HG02678 (cell line): ENCODE measurements around the gene KCNJ11.

Experiments
- ATAC-seq: cut with Tn5 transposase; IDR thresholded peaks from one replicate; pipeline ENCODE4 v1.9.1; 2021; ENCODE audit warnings: mild to moderate bottlenecking, moderate library complexity; ENCODE audit not compliant: unreplicated experiment

Gene KCNJ11

DNA sequence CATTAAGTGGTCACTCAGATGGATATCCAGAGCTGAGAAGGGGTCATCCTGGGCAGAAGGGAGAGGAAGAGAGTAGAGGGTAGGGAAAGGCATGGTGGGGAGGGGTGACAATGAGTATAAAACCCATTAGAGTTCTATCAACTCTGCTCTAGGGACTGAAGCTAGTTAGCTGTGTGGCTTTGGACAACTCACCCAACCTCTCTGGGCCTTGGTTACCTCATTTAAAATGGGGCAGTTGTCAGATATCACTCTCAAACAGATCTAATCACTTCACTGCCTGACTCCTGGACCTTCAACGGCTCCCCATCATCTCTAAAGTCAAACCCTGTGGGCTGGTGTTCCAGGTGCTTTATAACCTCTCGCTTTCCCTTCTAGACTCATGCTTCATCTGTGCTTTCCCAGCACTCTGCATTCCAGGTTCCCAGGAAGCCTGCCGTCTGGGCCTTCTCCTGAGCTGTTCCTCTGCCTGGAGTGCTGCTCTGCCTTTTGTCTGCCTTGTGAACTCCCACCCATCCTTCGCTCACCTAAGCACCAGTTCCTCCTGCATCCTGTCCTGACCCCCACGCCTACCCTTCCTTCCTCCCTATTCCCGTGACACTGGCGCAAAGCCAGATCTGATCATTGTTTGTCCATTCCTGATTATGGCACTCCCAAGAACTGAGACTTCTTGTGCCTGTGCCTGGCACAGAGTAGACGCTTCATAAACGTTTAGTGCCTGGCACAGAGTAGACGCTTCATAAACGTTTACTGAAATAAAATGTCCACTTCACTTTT lies 22.3 kb upstream of the KCNJ11 start:
- no peak for ATAC-seq

- ATAC-seq: no peak
Measured at GRCh38 chr11:17408641-17409040, 20.2 kb upstream of the KCNJ11 start.

GRCh38 chr11:17408026-17408425 lies 19.6 kb upstream of the KCNJ11 start:
- ATAC-seq: no peak

DNA sequence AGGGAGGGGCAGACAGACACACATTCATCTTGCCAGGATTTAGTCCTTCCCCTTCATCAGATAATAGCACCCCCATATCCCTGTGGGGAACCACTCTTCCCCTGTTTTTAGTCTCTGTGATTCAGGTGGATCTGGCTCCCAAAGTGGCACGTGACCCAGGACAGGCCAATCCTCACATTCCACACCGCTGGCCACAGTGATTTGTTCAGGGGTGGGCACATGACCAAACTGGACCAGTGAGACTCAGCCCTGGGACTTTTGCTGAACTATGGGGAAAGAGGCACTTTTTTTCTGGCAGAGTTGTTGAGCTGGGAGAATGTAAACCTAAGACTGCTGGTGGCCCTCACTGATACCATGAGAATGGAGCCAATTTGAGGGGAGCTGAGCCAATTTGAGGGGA lies 19.1 kb upstream of the KCNJ11 start:
- no peak for ATAC-seq

DNA sequence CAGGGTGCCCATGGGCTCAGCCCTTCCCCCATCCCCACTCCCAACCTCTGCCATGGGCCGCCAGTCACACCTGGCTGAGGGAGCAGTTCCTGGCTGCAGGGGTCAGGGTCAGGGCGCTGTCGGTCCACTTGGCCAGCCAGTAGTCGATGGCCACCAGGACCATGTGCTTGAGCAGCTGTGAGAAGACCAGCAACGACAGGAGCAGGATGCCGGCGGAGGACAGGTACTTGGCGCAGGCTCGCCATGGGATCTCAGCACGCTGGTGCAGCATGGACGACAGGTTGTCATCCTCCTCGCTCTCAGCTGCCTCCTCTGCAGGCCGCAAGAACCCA lies 18.3 kb upstream of the KCNJ11 start:
- no peak for ATAC-seq

GRCh38 chr11:17406082-17406817 lies 17.8 kb upstream of the KCNJ11 start:
- no peak for ATAC-seq

DNA sequence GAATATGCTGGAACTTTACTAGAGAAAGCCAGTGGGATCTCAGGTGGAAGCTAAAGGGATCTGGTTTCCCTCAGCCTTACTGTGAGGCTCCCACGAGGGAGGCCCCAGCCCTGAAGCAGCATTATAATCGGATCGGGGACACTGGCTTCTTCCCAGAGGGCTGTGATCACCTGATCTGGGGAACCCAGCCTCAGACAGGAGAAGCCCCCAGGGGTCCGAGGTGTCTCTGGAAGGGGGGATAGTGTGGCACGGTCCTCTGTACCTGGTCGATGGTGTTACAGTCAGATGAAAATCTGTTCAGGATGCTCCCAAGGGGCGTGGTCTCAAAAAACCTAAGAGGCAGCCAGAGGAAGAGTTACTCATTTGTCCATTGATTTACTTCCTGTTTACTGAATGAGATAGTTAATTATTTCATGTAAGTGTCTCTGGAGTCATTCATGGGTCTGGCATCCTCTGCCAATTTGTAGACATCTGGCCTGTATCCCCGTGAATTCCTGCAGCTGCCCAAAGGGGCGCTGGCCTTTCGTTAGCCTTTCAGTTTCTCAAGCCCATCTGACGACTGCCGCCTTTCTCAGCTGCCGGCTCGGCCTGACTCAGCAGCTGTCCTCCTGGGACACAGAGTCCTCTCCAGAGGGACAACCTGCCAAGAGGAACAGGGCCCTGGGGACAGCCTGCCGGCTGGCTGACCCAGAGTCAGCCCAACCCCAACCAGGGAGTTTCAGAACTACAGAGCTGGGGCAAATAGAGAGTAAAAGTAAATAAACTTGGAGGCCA lies 17.0 kb upstream of the KCNJ11 start:
- ATAC-seq: no peak

GRCh38 chr11:17403980-17404759 lies 15.7 kb upstream of the KCNJ11 start:
- no peak for ATAC-seq

DNA sequence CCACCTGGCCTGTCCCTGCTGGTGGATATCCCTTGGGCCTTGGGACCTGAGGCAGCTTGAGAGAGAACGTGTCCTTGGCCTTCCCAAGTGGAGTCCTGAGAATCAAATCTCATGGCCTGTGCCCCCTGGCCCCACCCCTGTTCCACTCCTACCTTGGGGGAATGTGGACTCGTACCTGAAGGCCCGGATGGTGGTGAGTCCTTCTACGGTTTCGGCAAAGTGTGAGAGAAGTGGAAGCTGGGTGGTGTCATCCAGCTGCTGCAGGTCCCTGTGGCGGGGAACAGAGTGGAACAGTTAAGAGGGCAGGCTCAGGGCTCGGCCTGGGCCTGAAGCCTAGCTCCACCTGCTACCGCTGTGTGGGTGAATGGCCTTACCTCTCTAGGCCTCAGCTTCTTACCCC lies 14.0 kb upstream of the KCNJ11 start:
- ATAC-seq: no peak

DNA sequence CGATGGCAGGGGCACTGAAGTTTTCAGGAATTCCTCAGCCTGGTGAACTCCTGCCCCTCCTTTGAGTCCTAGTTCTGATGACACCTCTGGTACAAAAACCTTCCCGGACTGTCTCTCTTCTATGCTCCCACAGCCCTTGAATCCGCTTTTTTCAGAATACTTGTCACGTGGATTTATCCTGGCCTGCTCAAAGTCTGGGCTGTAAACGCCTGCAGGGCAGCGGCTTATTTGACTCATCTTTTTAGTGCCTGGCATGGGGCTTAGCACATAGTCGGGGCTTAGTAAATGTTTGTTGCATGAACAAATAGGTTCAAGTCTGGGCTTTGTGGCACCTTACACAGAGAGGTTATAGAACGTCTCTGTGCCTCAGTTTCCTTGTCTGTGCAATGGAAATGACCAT lies 13.4 kb upstream of the KCNJ11 start:
- no peak for ATAC-seq

DNA sequence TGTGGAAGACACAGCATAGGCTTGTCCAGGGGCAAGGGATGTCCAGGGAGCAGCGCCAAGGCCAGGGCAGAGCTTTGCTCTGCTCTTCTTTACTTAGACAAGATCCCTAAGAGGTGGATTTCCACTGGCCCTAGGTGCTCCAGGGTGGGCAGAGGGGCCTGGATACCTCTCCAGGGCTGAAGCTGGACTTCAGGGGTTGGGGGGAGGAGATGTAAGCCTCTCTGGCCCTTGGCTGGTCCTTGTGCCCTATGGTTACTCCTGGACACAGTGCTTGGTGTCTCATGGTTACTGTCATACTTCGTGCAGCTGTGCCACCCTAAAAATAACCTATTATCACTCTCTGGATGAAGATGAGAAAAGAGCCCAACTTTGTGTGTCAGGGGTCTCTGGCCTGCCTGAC lies 12.9 kb upstream of the KCNJ11 start:
- no peak for ATAC-seq

DNA sequence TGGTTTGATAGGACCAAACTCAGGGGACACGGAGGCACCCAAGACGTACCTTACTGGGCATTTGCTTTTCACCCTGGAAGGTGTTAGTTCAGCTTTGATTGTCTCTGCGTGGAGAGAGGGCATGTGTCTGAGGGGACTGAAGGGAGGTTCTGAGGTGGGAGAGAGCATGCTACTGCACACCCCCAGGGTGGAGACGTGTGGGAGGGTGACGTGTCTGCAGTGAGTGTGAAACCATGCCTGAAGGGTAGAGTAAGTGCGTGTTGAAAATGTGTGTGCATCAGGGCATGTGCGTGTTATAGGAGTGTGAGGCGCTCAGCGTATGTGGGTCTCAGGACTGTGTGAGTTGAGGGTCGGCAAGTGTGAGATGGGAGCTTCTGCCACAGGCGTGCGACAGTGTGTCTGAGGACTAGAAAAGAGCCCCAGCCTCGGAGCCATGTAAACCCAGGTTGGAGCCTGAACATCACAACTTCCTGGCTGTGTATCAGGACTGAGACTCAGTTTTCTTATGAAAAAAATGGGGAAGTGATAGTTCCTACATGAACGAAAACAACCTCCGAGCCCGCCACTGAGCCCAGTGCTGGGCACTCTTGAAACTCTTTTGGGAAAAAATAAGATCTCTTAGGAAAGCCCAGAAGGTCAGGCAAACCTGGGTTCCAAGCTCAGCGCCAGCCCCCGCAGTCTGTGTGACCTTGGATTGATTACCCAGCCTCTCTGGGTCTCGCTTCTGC lies 11.8 kb upstream of the KCNJ11 start:
- no peak for ATAC-seq

DNA sequence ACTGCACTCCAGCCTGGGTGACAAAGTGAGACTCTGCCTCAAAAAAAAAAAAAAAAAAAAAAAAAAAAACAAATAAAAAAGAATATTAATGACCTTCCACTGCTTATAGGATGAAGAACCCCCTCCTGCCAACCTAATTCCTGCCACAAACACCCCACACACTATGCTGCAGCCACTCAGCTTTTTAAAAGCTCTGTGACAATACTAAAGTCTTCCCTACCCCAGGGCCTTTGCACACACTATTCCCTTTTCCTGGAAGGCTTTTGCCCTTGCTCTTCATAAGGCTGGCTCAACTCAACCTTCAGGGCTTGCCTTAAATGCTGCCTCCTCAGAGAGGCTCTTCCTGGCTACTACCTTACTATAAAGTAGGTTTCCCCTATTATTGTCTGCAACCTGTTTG lies 10.8 kb upstream of the KCNJ11 start:
- ATAC-seq: no peak

DNA sequence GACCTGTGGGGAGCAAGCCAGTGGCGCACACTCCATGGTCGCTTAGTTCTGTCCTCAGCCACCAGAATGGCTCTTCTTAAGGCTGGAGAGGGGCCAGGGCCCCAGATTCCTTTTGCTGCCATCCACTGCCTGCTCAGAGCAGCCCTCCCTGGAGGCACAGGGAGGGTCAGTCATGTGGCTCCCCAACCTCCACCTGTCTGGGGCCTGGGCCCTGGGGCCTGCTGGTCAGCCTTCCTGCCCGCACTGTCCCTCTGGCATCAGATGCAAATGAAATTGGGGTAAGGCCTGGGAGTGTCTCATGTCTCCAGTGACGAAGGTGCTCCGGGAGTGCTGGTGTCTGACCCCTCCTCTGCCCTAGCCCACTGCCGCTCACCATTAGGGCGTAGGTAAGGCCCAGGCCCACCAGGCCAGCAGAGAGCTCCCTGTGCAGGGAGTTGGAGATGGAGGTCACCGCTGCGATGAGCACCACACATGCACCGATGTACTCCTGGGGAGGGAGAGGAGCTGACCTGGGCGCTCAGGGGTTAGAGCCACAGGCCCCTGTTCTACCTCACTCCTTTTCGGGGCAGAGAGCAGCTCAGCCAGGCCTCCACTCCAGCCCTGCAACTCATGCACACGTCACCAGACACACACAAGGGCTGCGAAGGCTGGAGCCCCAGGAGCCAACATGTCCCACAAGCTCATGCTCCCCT lies 9.0 kb upstream of the KCNJ11 start:
- no peak for ATAC-seq

DNA sequence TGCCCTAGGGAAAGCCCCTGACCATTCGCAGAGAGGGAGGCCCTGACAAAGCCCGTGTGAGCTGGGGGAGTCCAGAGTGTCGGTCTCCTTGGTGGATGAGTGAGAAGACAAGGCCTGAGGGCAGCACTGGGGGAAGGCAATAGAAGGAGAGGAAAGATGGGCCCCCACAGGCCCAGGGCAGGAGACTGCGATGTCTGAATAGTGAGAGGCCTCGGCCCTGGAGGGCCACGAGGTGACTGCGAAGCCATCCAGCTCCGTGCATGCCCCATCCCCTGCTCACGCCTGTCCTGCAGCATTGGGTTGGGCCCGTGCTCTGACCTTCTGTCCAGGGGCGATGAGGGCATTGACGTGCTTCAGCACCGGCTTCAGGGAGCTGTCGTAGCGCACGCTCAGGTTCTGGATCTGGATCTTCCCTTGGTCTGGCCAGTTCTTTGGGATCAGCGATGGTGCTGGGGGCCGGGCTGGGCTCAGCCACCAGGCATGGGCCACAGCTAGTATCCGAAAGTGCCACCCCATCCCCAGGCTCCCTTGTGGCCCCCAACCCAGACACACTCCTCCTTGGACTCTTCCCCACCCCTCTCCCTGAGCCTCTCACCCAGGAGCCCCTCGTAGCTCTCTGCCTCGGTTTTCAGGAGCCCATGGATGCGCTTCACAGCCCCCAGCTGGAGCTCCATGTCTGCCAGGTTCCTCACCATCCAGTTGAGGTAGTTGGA lies 8.3 kb upstream of the KCNJ11 start:
- ATAC-seq: no peak

DNA sequence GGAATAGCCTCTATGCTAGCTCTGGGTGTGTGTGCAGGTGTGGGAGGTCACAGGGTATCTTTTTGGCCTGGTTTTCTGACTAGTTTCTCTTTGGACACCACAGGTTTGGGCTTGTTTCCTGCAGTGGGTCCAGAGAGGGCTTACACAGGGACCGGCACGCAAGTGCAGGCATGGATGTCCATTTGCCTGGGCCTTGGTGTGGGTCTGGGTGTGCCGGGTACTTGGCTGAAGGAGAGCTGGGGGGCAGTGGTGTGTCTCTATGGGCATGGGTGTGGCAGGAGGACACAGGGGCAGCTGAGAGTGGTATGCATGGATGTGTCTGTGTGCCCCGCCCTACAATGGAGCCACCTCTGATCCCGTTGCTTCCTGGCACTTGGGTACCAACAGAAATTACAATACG lies 7.5 kb upstream of the KCNJ11 start:
- no peak for ATAC-seq

DNA sequence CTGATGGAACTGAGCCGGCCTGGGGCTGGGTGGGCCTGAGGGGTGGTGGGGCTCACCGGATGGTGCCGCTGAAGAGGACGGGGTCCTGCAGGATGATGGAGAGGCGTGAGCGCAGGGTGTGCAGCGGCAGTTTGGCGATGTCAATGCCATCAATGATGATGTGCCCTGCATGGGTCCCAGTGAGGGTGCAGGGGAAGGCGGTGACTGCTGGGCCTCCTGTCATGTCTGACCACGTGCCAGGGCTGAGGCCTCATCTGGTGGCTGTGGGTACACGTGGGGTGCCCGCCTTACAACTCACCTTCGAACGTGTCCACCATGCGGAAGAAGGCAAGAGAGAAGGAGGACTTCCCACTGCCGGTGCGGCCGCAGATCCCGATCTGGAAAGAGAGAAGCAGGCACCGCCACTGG lies 7.1 kb upstream of the KCNJ11 start:
- no peak for ATAC-seq

GRCh38 chr11:17394743-17395390 lies 6.4 kb upstream of the KCNJ11 start:
- no peak for ATAC-seq

DNA sequence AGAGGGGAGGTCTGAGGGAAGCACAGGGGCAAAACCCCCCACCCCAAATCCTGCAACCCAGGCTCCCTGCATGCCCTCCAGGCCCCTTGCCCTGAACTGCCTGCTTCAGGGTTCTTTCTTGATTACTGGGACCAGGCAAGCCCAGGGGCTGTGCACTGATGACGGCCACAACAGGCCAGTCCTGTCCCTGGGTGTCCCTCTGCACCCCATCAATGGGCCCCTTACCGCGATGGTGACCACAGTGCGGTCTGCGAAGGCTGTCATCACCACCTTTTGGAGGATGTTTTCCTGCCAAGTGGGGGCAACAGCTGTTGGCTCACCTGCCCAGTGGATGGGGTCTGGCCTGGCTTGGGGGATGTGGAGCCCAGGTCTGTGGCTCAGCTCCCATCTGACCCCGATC lies 5.0 kb upstream of the KCNJ11 start:
- no peak for ATAC-seq
